Prostate gland (tissue), 2 donors: ENCODE results near the gene ESPN.
"Not testable (repeated sequence)": the region's sequence is repeated elsewhere in the genome, so short reads cannot be mapped to it uniquely, and the experiment has no call there.

Experiments
- POLR2A ChIP-seq: fragments of 450-650 bp; IDR thresholded peaks from one replicate; pipeline ENCODE4 v1.6.1; 2016; ENCODE audit warnings: antibody characterized with exemption, mild to moderate bottlenecking
- TF ChIP-seq, protein P1 (sequence below), 4 experiments: fragments of 200-600 bp in 2 of 4; fragments of 450-650 bp in 2 of 4; sonication (generic) in 2 of 4; IDR thresholded peaks; 1 replicate in 3 of 4; 2 replicates in 1 of 4; pipeline ENCODE4 v1.5.1; 2016 to 2019; ENCODE audit warnings: antibody characterized with exemption in 4 of 4, mild to moderate bottlenecking in 2 of 4, moderate library complexity in 2 of 4

DNA sequence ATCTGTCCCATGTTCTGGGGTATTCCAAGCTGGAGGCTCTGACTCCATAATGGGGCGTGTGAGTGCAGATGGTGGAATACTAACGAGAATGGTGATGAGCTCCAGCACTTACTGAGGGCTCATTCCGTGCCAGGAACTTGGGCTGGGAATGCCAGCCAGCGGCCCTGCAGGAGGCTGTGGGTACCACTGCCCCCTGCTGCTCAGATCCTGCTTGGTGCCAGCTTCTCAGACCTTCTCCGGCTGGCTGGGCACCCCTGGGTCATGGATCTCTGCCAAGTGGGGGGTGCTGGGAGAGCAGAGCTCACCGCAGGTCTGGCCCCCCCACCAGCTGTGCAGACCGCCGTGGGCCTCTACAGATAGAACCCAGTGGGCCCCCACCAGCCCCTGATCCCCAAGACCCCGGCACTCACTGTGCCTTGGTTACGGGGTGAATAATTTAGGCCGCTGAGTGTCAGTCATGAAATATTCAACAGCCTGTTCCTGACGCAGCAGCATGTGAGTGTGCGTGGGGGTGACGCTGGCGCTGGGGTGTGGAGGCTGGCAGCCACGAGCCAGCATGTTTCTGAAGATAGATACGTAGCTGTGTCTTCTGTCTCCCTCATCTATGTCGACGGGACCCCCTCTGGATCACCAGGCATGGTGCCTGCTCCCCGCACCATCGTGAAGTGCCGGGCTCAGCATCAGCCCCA is 12.6 kb downstream of the ESPN start:
- TF ChIP-seq, protein P1, sequence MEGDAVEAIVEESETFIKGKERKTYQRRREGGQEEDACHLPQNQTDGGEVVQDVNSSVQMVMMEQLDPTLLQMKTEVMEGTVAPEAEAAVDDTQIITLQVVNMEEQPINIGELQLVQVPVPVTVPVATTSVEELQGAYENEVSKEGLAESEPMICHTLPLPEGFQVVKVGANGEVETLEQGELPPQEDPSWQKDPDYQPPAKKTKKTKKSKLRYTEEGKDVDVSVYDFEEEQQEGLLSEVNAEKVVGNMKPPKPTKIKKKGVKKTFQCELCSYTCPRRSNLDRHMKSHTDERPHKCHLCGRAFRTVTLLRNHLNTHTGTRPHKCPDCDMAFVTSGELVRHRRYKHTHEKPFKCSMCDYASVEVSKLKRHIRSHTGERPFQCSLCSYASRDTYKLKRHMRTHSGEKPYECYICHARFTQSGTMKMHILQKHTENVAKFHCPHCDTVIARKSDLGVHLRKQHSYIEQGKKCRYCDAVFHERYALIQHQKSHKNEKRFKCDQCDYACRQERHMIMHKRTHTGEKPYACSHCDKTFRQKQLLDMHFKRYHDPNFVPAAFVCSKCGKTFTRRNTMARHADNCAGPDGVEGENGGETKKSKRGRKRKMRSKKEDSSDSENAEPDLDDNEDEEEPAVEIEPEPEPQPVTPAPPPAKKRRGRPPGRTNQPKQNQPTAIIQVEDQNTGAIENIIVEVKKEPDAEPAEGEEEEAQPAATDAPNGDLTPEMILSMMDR (IDR thresholded peaks at IDR 0.05), result peak in 1 of 4 experiments; percentile 24
- not testable (repeated sequence) for TF ChIP-seq POLR2A
